ENCODE results near the gene SERTAD1.

Gene SERTAD1

GRCh38 chr19:40407714-40408597 is 17.8 kb downstream of the SERTAD1 start:
- H3K9me3 ChIP-seq (ENCODE audit: control insufficient read depth in 2 of 2, low read length in 2 of 2): no peaks in the 10 kb centered on the region
- H3K27ac ChIP-seq (ENCODE audit: low read depth in 2 of 2, low read length in 2 of 2): no peak overlapping the region
- no peaks in the 10 kb centered on the region for H3K27me3 ChIP-seq (ENCODE audit: control insufficient read depth in 2 of 2, insufficient read depth in 2 of 2, low read length in 2 of 2)
- no peak overlapping the region for H3K9ac ChIP-seq (ENCODE audit: low read depth in 1 of 2, low read length in 2 of 2)
- peaks cover 0 to 4% of the 10 kb centered on the region in 2 donors for H3K4me1 ChIP-seq (ENCODE audit: control insufficient read depth in 2 of 2, insufficient read depth in 2 of 2, low read length in 2 of 2)
- no peaks in the 10 kb centered on the region for H3K36me3 ChIP-seq (ENCODE audit: control insufficient read depth in 2 of 2, insufficient read depth in 2 of 2, low read length in 2 of 2)
- no peak overlapping the region for H3K4me3 ChIP-seq (ENCODE audit: low read length in 2 of 2)

GRCh38 chr19:40403262-40403984 is 22.4 kb downstream of the SERTAD1 start:
- peak overlapping the region; percentile 62 to 71 for H3K4me3 ChIP-seq (ENCODE audit: low read length in 2 of 2)
- peak overlapping the region; percentile 59 to 78 for H3K27ac ChIP-seq (ENCODE audit: low read depth in 2 of 2, low read length in 2 of 2)
- no peaks in the 10 kb centered on the region for H3K27me3 ChIP-seq (ENCODE audit: control insufficient read depth in 2 of 2, insufficient read depth in 2 of 2, low read length in 2 of 2)
- H3K36me3 ChIP-seq (ENCODE audit: control insufficient read depth in 2 of 2, insufficient read depth in 2 of 2, low read length in 2 of 2): no peaks in the 10 kb centered on the region
- H3K4me1 ChIP-seq (ENCODE audit: control insufficient read depth in 2 of 2, insufficient read depth in 2 of 2, low read length in 2 of 2): peaks cover 0 to 4% of the 10 kb centered on the region in 2 donors
- H3K9me3 ChIP-seq (ENCODE audit: control insufficient read depth in 2 of 2, low read length in 2 of 2): no peaks in the 10 kb centered on the region
- H3K9ac ChIP-seq (ENCODE audit: low read depth in 1 of 2, low read length in 2 of 2): peak overlapping the region; percentile 56 to 68

- H3K27me3 ChIP-seq (ENCODE audit: control insufficient read depth in 2 of 2, insufficient read depth in 2 of 2, low read length in 2 of 2): no peaks in the 10 kb centered on the region
- peaks cover 0 to 4% of the 10 kb centered on the region in 2 donors for H3K4me1 ChIP-seq (ENCODE audit: control insufficient read depth in 2 of 2, insufficient read depth in 2 of 2, low read length in 2 of 2)
- H3K9ac ChIP-seq (ENCODE audit: low read depth in 1 of 2, low read length in 2 of 2): no peak overlapping the region
- no peak overlapping the region for H3K27ac ChIP-seq (ENCODE audit: low read depth in 2 of 2, low read length in 2 of 2)
- H3K9me3 ChIP-seq (ENCODE audit: control insufficient read depth in 2 of 2, low read length in 2 of 2): no peaks in the 10 kb centered on the region
- H3K36me3 ChIP-seq (ENCODE audit: control insufficient read depth in 2 of 2, insufficient read depth in 2 of 2, low read length in 2 of 2): no peaks in the 10 kb centered on the region
- no peak overlapping the region for H3K4me3 ChIP-seq (ENCODE audit: low read length in 2 of 2)
These were observed 25.2 kb downstream of the SERTAD1 start for GRCh38 chr19:40400559-40400958.

GRCh38 chr19:40398417-40399131 is 27.2 kb downstream of the SERTAD1 start:
- H3K36me3 ChIP-seq (ENCODE audit: control insufficient read depth in 2 of 2, insufficient read depth in 2 of 2, low read length in 2 of 2): no peaks in the 10 kb centered on the region
- no peaks in the 10 kb centered on the region for H3K27me3 ChIP-seq (ENCODE audit: control insufficient read depth in 2 of 2, insufficient read depth in 2 of 2, low read length in 2 of 2)
- no peaks in the 10 kb centered on the region for H3K9me3 ChIP-seq (ENCODE audit: control insufficient read depth in 2 of 2, low read length in 2 of 2)
- no peak overlapping the region for H3K9ac ChIP-seq (ENCODE audit: low read depth in 1 of 2, low read length in 2 of 2)
- H3K4me1 ChIP-seq (ENCODE audit: control insufficient read depth in 2 of 2, insufficient read depth in 2 of 2, low read length in 2 of 2): peaks cover 0 to 4% of the 10 kb centered on the region in 2 donors
- H3K27ac ChIP-seq (ENCODE audit: low read depth in 2 of 2, low read length in 2 of 2): no peak overlapping the region
- no peak overlapping the region for H3K4me3 ChIP-seq (ENCODE audit: low read length in 2 of 2)

GRCh38 chr19:40397568-40397906 is 28.3 kb downstream of the SERTAD1 start:
- Histone ChIP-seq H3K4me3 (ENCODE audit: low read length in 2 of 2) (no peak overlapping the region), H3K27me3 (ENCODE audit: control insufficient read depth in 2 of 2, insufficient read depth in 2 of 2, low read length in 2 of 2) (no peaks in the 10 kb centered on the region), H3K9me3 (ENCODE audit: control insufficient read depth in 2 of 2, low read length in 2 of 2) (no peaks in the 10 kb centered on the region), H3K9ac (ENCODE audit: low read depth in 1 of 2, low read length in 2 of 2) (no peak overlapping the region), H3K36me3 (ENCODE audit: control insufficient read depth in 2 of 2, insufficient read depth in 2 of 2, low read length in 2 of 2) (no peaks in the 10 kb centered on the region), H3K4me1 (ENCODE audit: control insufficient read depth in 2 of 2, insufficient read depth in 2 of 2, low read length in 2 of 2) (peaks cover 0 to 4% of the 10 kb centered on the region in 2 donors), H3K27ac (ENCODE audit: low read depth in 2 of 2, low read length in 2 of 2) (no peak overlapping the region)

- peaks cover 0 to 4% of the 10 kb centered on the region in 2 donors for H3K4me1 ChIP-seq (ENCODE audit: control insufficient read depth in 2 of 2, insufficient read depth in 2 of 2, low read length in 2 of 2)
These were observed 28.8 kb downstream of the SERTAD1 start for GRCh38 chr19:40396886-40397567.

GRCh38 chr19:40395956-40396355 is 29.8 kb downstream of the SERTAD1 start:
- H3K27ac ChIP-seq (ENCODE audit: low read depth in 2 of 2, low read length in 2 of 2): no peak overlapping the region
- no peaks in the 10 kb centered on the region for H3K27me3 ChIP-seq (ENCODE audit: control insufficient read depth in 2 of 2, insufficient read depth in 2 of 2, low read length in 2 of 2)
- peaks cover 0 to 4% of the 10 kb centered on the region in 2 donors for H3K4me1 ChIP-seq (ENCODE audit: control insufficient read depth in 2 of 2, insufficient read depth in 2 of 2, low read length in 2 of 2)
- H3K4me3 ChIP-seq (ENCODE audit: low read length in 2 of 2): no peak overlapping the region
- no peaks in the 10 kb centered on the region for H3K36me3 ChIP-seq (ENCODE audit: control insufficient read depth in 2 of 2, insufficient read depth in 2 of 2, low read length in 2 of 2)
- no peak overlapping the region for H3K9ac ChIP-seq (ENCODE audit: low read depth in 1 of 2, low read length in 2 of 2)
- H3K9me3 ChIP-seq (ENCODE audit: control insufficient read depth in 2 of 2, low read length in 2 of 2): no peaks in the 10 kb centered on the region

More at GRCh38 chr19:40396886-40397567, 28.8 kb downstream of the SERTAD1 start:
- Histone ChIP-seq H3K4me3 (ENCODE audit: low read length in 2 of 2) (no peak overlapping the region), H3K36me3 (ENCODE audit: control insufficient read depth in 2 of 2, insufficient read depth in 2 of 2, low read length in 2 of 2) (no peaks in the 10 kb centered on the region), H3K9me3 (ENCODE audit: control insufficient read depth in 2 of 2, low read length in 2 of 2) (no peaks in the 10 kb centered on the region), H3K9ac (ENCODE audit: low read depth in 1 of 2, low read length in 2 of 2) (no peak overlapping the region), H3K27ac (ENCODE audit: low read depth in 2 of 2, low read length in 2 of 2) (no peak overlapping the region), H3K27me3 (ENCODE audit: control insufficient read depth in 2 of 2, insufficient read depth in 2 of 2, low read length in 2 of 2) (no peaks in the 10 kb centered on the region)

GRCh38 chr19:40394816-40395210 is 31.0 kb downstream of the SERTAD1 start:
- no peaks in the 10 kb centered on the region for H3K9me3 ChIP-seq (ENCODE audit: control insufficient read depth in 2 of 2, low read length in 2 of 2)
- peaks cover 0 to 4% of the 10 kb centered on the region in 2 donors for H3K4me1 ChIP-seq (ENCODE audit: control insufficient read depth in 2 of 2, insufficient read depth in 2 of 2, low read length in 2 of 2)
- H3K27me3 ChIP-seq (ENCODE audit: control insufficient read depth in 2 of 2, insufficient read depth in 2 of 2, low read length in 2 of 2): no peaks in the 10 kb centered on the region
- H3K36me3 ChIP-seq (ENCODE audit: control insufficient read depth in 2 of 2, insufficient read depth in 2 of 2, low read length in 2 of 2): no peaks in the 10 kb centered on the region
- no peak overlapping the region for H3K27ac ChIP-seq (ENCODE audit: low read depth in 2 of 2, low read length in 2 of 2)
- no peak overlapping the region for H3K4me3 ChIP-seq (ENCODE audit: low read length in 2 of 2)
- no peak overlapping the region for H3K9ac ChIP-seq (ENCODE audit: low read depth in 1 of 2, low read length in 2 of 2)

GRCh38 chr19:40393894-40394815 is 31.6 kb downstream of the SERTAD1 start:
- Histone ChIP-seq H3K9ac (ENCODE audit: low read depth in 1 of 2, low read length in 2 of 2) (no peak overlapping the region), H3K36me3 (ENCODE audit: control insufficient read depth in 2 of 2, insufficient read depth in 2 of 2, low read length in 2 of 2) (no peaks in the 10 kb centered on the region), H3K4me1 (ENCODE audit: control insufficient read depth in 2 of 2, insufficient read depth in 2 of 2, low read length in 2 of 2) (peaks cover 0 to 4% of the 10 kb centered on the region in 2 donors), H3K9me3 (ENCODE audit: control insufficient read depth in 2 of 2, low read length in 2 of 2) (no peaks in the 10 kb centered on the region), H3K27me3 (ENCODE audit: control insufficient read depth in 2 of 2, insufficient read depth in 2 of 2, low read length in 2 of 2) (no peaks in the 10 kb centered on the region), H3K4me3 (ENCODE audit: low read length in 2 of 2) (no peak overlapping the region), H3K27ac (ENCODE audit: low read depth in 2 of 2, low read length in 2 of 2) (no peak overlapping the region)

All from mucosa of rectum (tissue), 2 donors.